ENCODE data around the gene NPM1. TPM values are rescaled to one million over a fixed set of nuclear protein-coding genes. Genes with fewer than 3 reads are reported as not detected.
A peak's percentile ranks its signal among the peaks of the same experiment; 100 is the strongest.

NPM1 gene
- total RNA-seq, 2 donors from 2014 or later, result 558 to 996 TPM

GRCh38 chr5:171420431-171421241 is 33.0 kb downstream of the NPM1 start:
- Histone ChIP-seq H3K9me3 (no peaks in the 10 kb centered on the region), H3K27ac (no peak overlapping the region), H3K4me3 (peak overlapping the region; percentile 30), H3K36me3 (no peaks in the 10 kb centered on the region), H3K27me3 (peaks cover 15% of the 10 kb centered on the region), H3K9ac (ENCODE audit: low read depth in 2 of 2, low read length in 2 of 2) (peak overlapping the region in 1 of 2 donors; percentile 56), H3K4me1 (peaks cover 14% of the 10 kb centered on the region)
- DNase-seq, result peak; percentile 69
- intact Hi-C loops (cut with DNase I), result loop anchor here (5.0 kb wide), 1 partner anchor 622 kb away; no protein-coding TSS in a partner anchor
- TF ChIP-seq CTCF (IDR thresholded peaks at IDR 0.05), result no peak

- no peak overlapping the region for H3K9ac ChIP-seq (ENCODE audit: low read depth in 2 of 2, low read length in 2 of 2)
- no peak overlapping the region for H3K4me3 ChIP-seq
- intact Hi-C loops (cut with DNase I), result loop anchor here (5.0 kb wide), 1 partner anchor 621 kb away; no protein-coding TSS in a partner anchor
- H3K9me3 ChIP-seq, result no peaks in the 10 kb centered on the region
- H3K27me3 ChIP-seq, result peaks cover 15% of the 10 kb centered on the region
- H3K36me3 ChIP-seq, result no peaks in the 10 kb centered on the region
- DNase-seq, result no peak
- H3K27ac ChIP-seq, result no peak overlapping the region
- peaks cover 14% of the 10 kb centered on the region for H3K4me1 ChIP-seq
- TF ChIP-seq CTCF (IDR thresholded peaks at IDR 0.05), result no peak
Measured at GRCh38 chr5:171421331-171422262, 33.9 kb downstream of the NPM1 start.

- TF ChIP-seq CTCF (IDR thresholded peaks at IDR 0.05), result no peak
- intact Hi-C loops (cut with DNase I), result loop anchor here (5.0 kb wide), 1 partner anchor 620 kb away; no protein-coding TSS in a partner anchor
- H3K4me1 ChIP-seq, result peaks cover 14% of the 10 kb centered on the region
- no peak overlapping the region for H3K27ac ChIP-seq
- DNase-seq, result no peak
- H3K9me3 ChIP-seq, result no peaks in the 10 kb centered on the region
- H3K4me3 ChIP-seq, result no peak overlapping the region
- peaks cover 15% of the 10 kb centered on the region for H3K27me3 ChIP-seq
- H3K36me3 ChIP-seq, result no peaks in the 10 kb centered on the region
- no peak overlapping the region for H3K9ac ChIP-seq (ENCODE audit: low read depth in 2 of 2, low read length in 2 of 2)
Measured at GRCh38 chr5:171422495-171422894, 34.8 kb downstream of the NPM1 start.

- Histone ChIP-seq H3K27me3 (peaks cover 15% of the 10 kb centered on the region), H3K36me3 (no peaks in the 10 kb centered on the region), H3K4me3 (no peak overlapping the region), H3K4me1 (peaks cover 14% of the 10 kb centered on the region), H3K9me3 (no peaks in the 10 kb centered on the region), H3K9ac (ENCODE audit: low read depth in 2 of 2, low read length in 2 of 2) (no peak overlapping the region), H3K27ac (no peak overlapping the region)
- TF ChIP-seq CTCF (IDR thresholded peaks at IDR 0.05), result no peak
- intact Hi-C loops (cut with DNase I), result loop anchor here (5.0 kb wide), 1 partner anchor 619 kb away; no protein-coding TSS in a partner anchor
- no peak for DNase-seq
Measured at GRCh38 chr5:171422902-171423663, 35.4 kb downstream of the NPM1 start.

GRCh38 chr5:171424726-171425125 is 37.1 kb downstream of the NPM1 start:
- no peak for TF ChIP-seq CTCF (IDR thresholded peaks at IDR 0.05)
- Histone ChIP-seq H3K4me3 (no peak overlapping the region), H3K9ac (ENCODE audit: low read depth in 2 of 2, low read length in 2 of 2) (no peak overlapping the region), H3K27me3 (peaks cover 6% of the 10 kb centered on the region), H3K36me3 (no peaks in the 10 kb centered on the region), H3K4me1 (peaks cover 9% of the 10 kb centered on the region), H3K9me3 (no peaks in the 10 kb centered on the region), H3K27ac (no peak overlapping the region)
- no peak for DNase-seq
- intact Hi-C loops (cut with DNase I), result loop anchor here (5.0 kb wide), 1 partner anchor 618 kb away; no protein-coding TSS in a partner anchor
